Measurements from ENCODE around the gene JTB.

JTB gene

DNA sequence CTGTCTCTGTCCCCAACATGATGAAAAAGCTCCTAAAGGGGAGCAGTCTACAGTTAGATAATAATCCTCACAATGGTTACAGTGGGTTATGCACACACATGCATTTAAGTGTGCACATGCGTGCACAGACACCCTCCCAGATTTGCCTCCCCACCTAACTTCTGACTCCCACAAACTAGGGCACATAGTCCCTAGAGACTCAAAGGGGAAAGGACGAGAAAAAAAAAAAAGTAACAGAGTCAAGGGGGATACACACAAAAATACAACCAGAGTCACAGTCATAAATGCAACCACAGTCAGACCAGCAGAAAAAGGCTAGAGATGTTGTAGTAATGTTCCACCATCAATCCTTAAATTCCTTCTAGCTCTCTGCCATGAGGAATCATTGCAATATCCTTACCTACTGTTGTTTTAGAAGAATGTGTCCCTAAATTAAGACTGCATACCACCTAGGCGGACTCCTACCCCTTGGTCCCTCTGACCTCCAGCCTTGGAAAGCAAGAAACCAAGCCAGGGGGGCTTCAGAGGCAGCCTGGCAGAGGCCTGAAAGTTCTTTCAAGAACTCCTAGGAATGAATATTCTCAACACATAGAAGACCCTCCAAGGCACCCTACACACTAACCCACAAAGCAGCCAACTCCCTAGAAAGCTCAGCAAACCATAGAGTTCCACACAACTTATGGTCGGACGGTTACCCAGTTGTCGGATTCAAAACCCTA, 20.3 kb downstream of the JTB start:
- no peak for DNase-seq (ENCODE audit: low spot score)
- FAIRE-seq = no peak

DNA sequence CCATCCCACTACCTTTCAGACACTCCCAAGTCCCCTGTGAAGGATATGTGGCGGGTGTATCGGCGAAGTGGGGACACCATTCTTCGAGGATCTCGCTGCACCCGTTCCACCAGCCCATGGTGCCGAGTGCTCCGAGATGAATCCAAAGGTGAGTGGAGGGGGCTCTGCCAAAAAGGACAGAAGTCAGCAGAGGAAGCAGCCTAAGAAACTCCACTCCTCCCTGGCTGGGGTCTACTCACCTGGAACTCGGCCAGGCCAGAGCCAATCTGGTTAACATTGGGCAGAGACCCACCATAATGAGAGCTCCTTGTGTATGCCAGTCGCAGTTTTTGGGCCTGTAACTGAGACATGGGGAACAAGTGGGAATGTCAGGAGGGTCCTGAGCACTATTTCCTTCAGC, 22.6 kb downstream of the JTB start:
- FAIRE-seq (no peak), DNase-seq (ENCODE audit: low spot score) (no peak)

DNA sequence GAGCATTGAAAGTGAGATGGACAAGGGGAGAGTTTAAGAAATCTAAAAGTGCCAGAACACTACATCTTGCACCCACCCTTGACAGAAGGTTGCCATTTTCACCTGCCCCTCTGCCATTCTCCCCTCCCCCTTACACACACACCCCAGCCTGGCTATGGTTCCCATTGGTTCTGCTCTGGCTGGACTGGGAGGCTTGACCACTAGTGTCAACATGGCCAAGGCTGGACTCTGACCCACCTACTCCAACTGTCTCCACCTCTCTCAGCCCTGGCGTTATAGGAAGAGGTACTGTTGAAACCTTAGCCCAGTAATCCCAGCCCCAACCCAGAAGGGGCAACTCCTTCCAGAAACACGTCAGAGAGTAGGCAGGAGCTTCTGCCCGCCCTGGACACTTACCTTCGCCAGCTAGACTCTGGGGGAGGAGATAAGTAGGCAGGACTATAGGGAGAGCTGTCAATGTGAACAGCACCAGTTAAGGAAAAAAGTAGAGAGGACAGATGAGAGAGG, 23.6 kb downstream of the JTB start:
- FAIRE-seq (no peak), DNase-seq (ENCODE audit: low spot score) (no peak)

DNA sequence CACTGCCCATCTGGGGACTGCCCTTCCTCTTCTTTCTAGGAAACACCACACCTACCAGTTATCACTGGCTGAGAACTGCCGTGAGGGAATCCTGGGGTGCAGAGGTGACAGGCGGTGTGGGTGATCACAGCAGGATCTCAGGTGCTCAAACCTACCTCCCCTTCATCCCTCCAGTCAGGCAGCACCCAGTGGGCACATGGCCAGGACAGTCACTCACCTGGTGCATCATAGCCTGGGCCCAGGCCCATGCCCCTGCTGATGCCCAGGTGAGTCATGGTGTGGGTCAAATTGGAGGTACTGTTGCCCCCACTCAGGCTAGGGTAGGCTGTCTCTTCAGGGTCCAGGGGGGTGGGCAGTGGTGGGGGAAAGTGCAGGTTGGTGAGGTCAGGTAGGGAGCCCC, 25.7 kb downstream of the JTB start:
- FAIRE-seq (no peak), DNase-seq (ENCODE audit: low spot score) (no peak)

DNA sequence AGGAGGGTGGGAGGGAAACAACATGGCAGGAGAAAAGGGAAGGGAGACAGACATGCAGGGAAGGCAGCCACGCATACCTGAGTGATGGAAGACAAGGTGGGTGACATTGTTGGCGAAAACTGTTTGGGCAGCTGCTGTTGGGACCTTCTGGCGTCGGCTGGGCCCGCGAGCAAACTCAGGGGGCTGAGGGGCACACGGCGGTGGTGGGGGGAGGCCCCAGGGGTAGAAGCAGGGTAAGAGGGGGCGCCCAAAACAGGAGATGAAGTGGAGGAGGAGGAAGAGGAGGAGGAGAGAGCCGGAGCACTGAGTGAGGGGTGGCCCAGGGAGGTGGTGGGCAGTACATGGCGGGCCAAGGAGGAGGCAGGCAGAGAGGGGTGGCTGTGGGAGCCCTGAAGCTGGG, 26.3 kb downstream of the JTB start:
- no peak for FAIRE-seq

DNA sequence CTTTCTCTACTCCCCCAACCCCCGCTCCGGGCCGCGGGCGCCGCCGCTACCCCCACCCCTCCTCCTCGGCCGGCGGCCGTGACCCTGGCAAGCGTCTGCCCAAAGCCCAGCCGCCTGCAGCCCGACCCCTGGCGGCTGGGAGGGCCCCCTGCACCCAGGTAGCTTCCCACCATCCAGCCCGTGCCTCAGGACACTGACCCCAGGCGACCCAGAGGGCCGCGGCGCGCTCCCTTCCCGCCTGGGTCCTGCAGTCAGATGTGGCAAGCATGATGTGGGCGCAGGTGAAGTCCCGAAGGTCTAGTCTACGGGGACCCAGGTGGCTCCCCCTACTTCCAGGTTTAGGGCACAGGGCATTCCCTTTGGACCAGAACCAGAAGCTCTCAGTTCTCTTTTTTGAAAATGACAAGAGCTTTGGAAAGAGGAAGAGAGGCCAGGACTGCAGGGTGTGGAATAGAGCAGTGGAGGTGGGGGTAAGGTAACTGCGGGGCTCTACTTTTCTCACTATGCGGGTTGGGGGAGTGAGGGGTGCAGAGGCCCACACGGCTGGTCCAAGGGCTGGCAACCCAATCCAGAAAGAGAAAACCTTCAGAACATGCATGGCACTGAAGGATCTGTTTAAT, 30.7 kb downstream of the JTB start, which contains the start of gene DENND4B:
Gene DENND4B (minus strand): TSS at position 97 of the 620 bp plus-strand sequence. CDS start 2,344 bp downstream, outside the sequence.
- DNase-seq (ENCODE audit: low spot score) (peak; percentile 67), FAIRE-seq (no peak)

More for the DNA sequence above, 26.3 kb downstream of the JTB start:
- DNase-seq (ENCODE audit: low spot score) = no peak

DNA sequence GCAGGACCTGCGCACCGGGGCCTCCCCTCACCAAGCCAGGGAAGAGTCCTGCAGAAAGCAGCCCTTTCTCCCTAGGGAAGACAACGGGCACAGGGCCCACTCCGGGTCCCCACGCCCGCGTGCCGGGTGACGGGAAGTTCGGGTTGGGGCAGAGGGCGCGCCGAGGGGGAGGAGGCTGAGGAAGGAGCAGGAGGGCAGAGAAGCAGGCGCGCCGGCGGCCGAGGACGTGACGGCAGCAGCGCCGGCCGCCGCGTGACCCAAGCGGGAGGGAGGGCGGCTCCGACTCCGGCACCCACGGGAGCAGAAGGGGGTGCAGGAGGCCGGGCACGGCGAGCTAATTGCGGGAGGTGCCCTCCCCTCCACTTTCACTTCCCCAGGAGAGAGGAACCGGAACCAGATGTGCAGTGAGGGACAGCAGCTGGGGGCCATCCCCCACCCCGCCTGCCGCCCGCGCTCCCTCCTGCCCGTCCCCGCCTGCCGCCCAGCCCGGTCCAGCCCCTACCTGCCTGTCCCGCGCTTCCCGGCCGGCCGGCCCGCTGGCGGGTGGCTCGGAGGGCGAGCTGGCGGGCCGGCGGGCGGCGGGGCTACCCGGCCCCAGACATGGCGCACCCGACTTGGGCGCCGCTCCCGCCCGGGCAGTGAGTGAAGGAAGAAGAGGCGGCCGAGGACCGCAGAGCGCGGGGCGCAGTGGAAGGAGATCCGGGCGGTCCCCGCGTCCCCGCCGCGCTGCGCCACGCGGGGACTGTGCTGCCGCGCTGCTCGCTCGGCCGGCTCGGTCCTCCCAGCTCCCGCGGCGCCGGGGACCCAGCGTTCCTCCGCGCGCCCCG, 31.5 kb downstream of the JTB start:
- FAIRE-seq (no peak), DNase-seq (ENCODE audit: low spot score) (peak; percentile 40)

DNA sequence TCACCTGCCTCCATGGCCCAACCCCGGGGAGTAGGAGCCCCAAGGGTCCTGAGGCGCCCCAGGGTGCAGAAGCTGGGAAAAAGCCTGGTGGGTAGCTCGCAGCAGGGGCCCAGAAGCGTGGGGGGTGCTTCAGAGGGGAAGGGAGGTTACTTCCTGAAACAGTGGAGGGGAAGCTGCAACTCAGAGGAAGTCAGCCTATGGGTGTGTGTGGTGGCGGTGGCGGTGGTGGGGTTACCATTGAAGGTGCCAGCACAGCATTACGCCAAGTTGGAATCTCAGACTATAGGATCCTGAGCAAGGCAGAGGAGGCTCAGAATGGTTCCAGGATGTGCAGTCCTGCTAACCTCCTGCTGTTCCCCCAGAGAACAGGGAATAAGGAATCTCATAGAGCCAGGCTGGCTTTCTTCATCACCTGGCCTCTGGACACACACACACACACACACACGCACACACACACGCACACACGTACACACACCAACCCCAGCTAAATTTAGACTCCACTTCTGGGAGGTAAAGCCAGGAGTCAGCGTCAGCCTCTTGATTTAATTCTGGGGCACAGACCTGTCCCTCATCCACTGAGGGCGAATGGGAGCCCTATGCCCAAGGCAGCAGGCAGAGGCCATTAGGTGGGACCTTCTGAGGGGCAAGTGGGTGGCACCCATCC, 32.2 kb downstream of the JTB start:
- peak; percentile 4 for DNase-seq (ENCODE audit: low spot score)
- no peak for FAIRE-seq

DNA sequence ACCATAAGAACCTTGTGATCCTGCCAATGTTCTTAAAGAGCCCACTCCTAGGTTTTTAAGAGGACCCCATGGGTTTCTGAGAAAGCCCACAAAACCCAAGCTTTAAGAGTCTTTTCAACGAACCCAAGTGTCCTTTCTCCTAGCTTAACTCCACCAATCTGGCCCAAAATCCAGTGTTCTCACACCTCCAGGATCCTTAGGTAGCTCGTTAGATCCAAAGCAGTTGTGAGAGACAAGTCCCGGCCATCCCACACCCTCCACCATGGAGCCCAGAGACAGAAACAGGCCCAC, 32.7 kb downstream of the JTB start:
- FAIRE-seq (no peak), DNase-seq (ENCODE audit: low spot score) (no peak)

DNA sequence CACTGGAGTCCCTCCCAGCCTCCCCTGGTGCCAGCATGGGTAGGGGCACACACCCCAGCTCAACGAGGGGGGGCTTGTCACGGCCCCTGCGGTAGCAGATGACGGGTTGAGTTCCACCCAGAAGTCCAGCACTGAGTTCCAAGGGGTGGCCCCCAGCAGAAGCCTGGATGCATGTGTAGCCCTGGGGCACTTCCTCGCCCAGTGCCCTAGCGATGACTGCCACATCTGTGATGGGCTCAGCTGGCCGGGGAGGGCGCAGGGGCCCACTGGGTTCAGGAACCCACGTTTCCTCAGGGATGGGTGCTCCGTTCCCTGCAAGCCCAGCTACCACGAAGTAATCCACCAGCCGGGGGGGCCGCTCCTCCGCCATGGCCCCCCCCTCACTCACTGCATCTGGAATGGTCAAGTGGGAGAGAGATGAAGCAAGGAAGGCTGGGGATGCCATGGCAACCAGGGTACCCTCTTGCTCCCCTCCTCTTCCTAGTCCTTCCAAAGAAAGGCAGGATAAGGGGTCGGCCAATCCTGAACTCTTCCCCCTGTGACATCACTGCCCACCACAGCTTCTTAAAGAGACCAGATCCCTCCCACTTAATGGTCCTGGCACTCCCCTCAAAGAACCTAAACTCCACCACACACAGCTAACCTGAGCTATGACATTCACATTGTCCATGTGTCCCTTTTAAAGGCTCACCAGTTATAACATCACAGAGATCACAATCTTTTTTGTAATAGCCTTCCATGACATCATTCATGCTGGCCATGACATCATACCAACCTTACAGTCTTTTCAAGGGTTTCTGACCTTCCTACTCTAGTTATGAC, 33.3 kb downstream of the JTB start:
- no peak for DNase-seq (ENCODE audit: low spot score)
- no peak for FAIRE-seq

DNA sequence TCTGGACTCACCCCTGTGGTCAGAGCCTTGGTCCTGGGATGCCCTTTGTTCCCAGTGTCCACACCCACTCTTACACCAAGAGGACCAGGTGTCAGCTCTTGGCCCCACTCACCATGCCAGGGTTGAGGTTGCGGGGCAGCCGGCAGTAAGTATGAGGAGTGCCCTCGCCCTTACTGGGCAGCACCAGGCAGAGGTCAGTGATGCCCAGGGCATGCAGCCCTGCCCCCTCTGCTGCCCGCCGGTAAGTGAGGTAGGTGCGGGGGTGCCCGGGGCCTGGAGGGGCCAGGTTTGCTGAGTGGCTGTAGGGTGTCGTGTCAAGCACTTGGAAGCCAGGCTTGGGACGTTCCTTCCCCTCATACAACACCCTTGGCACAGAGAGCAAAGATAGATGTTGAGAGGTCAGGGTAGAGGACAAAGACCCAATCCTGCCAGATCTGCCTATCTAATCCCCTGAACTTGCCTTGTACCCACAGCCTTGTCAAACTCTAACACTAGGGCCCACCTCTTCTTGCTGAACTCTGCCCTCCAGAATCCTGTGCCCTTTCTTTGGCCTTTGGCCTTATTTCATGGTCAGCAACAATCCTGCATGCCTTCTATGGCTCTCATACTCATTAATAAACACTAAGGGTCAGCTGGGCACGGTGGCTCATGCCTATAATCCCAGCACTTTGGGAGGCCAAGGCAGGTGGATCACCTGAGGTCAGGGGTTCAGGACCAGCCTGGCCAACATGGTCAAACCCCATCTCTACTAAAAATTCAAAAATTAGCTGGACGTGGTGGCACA, 34.5 kb downstream of the JTB start:
- DNase-seq (ENCODE audit: low spot score) (no peak), FAIRE-seq (no peak)

DNA sequence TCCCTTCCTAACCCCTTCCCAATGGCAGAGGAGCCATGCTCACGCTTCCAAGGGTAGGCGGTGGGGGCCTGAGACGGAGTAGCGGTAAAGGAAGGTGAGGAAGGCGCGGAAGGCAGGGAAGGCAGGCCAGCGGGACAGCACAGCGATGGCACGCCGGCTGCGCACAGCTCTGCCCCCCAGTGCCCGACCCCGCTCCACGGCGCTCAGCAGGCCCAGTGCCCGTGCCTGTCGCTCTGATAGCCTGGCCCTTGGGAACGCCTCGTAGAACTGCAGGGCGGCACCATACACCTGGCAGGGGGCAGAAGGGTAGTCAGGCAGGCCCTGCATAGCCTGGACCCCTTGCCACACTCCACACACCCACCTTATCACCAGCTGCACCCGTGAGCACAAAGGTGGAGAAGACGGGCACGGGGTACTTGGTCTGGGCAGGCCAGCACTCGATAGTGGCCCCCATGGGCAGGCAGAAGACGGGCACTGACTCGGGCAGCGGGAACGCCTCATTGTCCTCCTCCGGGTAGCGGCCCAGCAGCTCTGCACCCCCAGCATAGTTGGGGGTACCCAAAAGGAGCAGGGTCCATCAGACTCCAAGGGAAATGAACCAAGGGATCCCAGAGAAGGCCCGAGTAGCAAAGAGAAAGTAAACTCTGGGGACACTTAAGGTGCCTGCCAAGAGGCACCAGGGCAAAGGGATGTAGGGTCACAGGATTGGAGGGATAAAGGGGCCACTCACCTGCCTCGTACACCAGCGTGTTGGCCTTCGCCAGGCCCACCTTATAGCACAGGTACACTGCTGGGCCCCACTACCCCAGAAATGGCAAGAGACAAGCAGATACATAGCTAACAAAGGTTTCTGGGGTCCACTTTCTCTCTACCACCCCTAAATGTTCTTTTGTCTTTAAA, 35.4 kb downstream of the JTB start:
- DNase-seq (ENCODE audit: low spot score) (no peak), FAIRE-seq (no peak)

DNA sequence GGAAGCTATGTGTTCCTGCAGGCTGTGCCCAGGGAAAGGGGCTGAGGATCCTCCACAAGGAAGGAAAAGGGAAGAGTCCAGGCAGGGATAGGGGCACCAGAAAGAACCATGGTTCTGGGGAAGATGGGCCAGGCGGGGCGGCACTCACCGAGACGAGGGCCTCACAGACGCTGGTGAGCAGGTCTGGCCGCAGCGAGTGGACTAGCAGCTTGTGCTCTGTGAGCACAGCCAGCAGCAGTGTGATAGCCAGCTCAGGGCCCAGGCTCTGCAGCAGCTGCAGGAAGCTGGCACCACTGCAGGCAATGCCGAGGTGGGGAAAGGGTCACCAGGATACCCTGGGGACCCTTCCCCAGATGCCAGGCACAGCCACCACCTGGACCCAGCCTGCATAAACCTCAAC, 36.7 kb downstream of the JTB start:
- FAIRE-seq (no peak), DNase-seq (ENCODE audit: low spot score) (no peak)

DNA sequence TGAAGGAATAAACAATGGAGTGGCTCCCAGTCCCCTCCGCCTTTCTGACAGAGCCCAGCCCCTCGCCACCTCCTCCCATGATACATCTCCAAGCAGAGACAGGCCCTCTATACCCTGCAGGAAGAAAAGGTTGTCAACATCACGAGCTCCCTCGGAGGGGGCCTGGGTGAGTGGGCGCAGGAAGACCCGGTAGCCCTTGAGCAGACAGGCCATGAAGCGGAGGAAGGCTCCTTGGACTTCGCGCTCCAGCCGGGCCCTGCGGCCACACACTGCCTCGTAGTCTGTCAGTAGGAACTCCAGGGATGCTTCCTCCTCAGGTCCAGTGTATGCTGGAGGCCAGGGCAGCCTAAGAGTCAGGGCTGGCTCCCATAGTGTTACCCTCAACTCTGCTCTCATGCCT, 38.0 kb downstream of the JTB start:
- no peak for FAIRE-seq
- no peak for DNase-seq (ENCODE audit: low spot score)

DNA sequence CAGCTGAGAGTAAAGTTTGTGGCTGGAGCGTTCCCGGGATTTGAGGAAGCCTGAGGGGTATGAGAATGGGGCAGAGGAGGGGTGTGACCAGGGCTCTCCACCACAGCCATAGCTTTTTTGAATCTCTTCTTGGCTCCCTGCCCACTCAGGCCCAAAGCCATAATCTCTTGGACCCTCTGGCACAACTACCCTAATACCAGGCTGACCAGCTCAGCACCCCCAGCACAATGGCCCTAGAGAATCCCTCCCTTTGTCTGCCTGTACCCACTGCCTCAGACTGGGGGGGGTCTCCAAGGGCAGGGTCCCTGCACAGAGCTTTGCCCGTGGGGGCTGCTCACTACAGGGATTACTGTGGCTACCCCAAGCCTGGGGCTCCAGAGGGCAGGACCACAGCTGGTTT, 38.5 kb downstream of the JTB start:
- no peak for FAIRE-seq
- DNase-seq (ENCODE audit: low spot score) = no peak

DNA sequence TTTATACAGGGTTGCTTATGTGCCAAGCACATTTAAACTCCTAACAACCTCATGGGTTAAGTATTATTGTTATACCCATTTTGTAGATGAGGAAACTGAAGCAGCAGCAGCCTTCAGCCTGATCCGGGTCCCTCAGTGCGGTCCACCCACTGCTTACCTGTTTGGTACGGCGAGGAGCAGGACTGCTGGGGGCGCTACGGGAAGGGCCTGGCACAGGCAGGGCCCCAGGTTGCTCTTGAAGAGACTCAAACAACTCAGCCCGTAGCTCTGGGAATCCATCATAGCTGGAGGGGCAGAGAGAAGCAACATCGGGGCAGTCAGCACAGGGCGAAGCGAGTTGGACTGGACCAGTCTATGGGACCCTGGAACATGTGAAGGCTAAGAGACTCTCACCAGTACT, 40.1 kb downstream of the JTB start:
- FAIRE-seq (no peak), DNase-seq (ENCODE audit: low spot score) (no peak)

DNA sequence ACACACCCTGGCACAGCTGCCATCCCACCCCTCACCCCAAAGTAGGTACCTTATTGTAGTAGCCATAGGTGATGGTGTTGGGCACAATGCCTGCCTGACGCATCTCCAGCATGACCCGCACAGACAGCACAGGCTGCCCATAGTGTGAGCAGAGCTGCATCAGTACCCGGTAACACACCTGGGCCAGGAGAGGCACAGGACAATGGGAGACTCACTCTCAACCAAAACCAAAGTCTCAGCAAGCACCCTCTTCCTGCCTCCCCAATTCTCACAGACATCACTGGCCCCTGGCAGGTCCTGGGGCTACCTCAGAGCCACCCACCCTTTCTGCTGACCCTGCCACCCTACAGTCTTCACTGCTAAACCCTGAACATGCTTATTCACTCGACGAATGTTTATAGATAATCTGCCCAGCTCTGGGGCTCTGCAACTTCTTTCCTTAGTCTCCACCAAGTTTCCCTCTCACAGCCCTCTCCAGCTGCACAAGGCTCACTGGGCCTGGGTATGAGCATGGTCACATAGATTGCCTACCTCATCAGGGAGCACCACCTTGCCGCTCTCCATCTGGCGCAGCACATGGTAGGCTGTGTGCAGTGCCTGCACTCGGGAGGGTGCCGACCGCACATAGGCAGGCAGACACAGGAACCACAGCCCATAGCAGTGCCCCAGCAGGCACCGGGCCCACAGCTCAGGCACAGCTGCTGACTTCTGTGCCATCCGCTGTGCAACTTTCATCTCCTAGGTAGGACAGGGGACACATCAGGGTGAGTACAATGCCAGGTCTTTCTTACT, 41.3 kb downstream of the JTB start:
- DNase-seq (ENCODE audit: low spot score) (no peak), FAIRE-seq (no peak)

DNA sequence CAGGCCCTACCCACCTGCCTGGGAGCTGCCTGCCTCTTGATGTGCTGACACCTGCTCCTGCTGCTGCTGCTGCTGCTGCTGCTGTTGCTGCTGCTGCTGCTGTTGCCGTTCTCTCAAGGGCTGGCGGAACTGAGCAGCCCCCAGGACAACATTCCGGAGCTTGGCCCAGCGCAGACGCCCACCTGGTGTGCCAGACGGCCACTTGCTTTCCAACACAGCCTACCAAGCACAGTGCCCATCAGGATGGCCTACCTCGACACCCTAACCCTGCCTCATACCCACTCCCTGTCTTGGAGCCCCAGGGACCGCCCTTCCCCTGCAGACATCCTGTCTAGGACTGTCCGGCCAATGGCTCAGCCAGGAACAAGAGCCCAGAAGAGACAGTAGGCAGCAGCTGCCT, 42.7 kb downstream of the JTB start:
- FAIRE-seq (no peak), DNase-seq (ENCODE audit: low spot score) (no peak)
